ENCODE results near the gene GJD3. TPM values are rescaled to one million over a fixed set of nuclear protein-coding genes. Genes with fewer than 3 reads are reported as not detected.

Gene GJD3
- total RNA-seq, 1 donor = 0.27 TPM

DNA sequence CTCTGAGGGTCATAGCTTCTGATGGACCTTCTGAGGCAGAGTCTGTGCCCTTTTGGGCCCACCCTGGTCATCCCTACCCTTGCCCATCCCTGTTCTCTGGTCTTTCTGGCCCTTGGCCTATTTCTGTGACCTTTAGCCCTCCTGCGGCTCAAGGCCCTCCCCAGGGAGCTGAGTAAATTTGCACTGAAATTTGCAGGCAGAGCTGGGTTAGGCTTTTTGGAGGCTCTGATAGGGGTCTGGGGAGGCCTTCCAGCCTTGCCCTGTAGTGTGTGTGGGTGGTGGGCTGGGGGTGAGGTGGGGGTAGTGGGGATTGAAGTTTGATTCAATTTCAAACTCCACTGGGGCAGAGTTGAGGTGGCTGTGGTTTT, 37.7 kb downstream of the GJD3 start:
- no peak for DNase-seq (ENCODE audit: low read depth in 2 of 3, low spot score in 2 of 3)

DNA sequence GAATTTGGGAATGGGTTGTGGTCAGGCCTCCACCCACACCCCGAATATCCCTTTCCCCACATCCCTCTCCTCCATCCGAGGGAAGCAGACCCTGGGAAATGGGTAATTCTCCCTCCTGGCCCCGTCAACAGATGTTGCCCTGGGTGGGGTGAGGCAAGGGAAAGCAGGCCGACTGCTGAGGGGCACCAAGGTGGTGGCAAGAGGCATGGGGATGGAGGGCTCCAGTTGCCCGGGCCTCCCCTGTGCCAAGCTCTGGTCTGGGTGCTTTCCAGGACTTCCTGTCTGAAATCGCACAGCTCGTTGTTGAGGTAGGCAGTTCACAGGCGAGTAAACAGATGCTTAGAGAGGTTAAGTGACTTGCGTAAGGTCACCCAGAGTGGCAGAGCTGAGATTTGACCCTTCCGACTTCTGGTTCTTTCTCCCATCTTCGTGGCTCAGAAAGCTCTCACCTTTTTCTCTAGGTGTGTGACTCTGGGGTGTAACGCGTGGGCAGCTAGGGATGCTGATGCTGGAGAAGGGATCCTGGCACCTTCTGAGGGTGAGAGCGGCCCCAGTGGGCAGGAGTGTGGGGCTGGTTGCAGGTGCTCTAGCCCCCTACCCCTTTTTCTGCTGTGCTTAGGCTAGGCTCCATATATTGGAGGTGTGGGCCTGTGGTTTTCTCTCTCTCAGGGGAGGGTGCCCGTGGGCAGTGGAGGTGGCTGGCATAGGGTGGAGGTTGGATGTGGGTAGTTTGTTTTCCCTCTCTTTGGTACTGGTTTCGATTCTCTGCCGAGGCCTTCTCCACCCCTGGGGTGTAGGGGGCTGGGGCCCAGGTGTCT, 38.3 kb downstream of the GJD3 start:
- peak in 1 of 3 donors; percentile 46 for DNase-seq (ENCODE audit: low read depth in 2 of 3, low spot score in 2 of 3)

DNA sequence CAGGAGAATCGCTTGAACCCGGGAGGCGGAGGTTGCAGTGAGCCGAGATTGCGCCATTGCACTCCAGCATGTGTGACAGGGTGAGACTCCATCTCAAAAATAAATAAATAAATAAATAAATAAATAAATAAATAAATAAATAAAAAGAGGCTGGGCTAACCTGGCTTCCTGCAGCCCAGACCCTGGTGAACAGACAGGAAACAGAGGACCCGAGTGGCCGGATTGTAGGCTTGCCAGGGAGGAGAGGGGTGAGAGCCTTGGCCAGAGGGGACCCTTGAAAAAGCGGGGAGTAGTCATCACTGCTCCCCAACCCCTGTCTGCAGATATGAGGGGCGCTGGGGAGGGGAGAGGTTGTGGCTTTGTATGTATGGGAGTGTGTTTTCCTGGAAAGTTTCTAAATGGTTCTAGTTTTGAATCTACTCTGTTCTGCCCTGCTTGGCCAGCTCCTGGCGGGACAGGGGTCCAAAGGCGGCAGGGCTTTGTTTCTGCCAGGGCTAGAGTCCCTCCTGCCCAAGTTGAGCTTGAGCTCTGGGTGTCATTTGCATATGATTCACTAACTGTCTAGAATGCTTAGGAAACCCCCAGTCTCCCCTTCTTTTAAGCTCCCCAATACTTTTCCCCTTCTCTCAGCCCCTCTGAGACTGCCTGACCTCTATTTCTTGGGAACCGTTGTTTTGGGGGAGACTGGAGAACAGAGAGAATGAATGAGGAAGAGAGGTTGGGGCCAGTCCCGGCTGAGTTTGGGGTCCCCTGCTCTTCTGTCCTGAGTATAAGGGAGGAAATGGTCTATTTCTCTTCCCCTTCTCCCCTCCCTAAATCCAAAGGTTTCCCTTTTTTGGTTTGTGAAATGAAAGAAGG, 39.2 kb downstream of the GJD3 start:
- DNase-seq (ENCODE audit: low read depth in 2 of 3, low spot score in 2 of 3) = no peak

DNA sequence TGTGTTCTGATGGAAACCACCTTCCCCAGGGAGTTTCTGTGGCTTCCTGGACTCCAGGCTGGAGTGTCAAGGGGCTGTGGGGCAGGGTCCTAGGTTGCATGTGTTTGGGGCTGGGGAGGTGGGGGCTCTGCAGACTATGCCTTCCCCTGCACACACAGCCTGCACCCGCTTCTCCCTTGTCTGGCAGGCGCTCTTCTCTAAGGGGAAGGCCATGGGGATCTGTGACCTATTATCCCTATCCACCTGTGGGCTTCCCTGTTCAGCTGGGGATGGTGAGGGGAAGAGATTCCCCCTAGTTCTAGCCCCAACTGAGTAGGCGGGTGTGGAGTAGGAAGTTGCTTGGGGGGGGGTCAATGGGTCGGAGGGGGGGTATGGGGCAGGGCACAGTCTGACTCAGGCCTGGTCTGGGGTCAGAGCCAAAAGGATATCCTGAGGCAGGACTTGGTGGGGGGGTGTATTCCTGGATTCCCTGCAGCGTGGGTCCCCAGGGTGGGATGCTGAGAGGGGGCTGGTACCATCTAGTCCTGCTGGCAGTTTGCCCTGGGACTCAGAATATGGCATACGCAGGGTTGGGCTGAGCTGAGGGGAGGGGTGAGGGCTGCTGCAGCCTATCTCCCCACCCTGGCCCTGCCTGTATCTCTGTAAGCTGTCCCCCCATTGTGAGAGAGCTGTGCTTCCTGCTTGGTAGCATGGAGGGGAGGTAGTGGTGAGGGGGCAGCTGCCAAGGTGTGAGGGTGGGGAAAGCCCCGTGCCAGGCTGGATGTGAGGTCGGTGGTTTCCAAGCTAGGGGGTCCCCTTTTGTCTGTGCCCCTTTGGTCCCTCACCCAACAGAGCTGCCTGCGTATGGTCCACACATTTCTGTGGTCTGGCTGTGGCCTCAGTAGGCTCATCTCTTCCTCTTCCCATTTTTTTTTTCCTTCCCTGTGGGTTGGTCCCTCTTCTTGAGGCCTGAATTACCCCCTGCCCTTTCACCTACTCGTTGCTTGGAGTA, 40.9 kb downstream of the GJD3 start:
- DNase-seq (ENCODE audit: low read depth in 2 of 3, low spot score in 2 of 3) = peak in 2 of 3 donors; percentile 86 to 91

GRCh38 chr17:40322358-40323315, 41.9 kb downstream of the GJD3 start:
- peak; percentile 94 to 99 (median 98) for DNase-seq (ENCODE audit: low read depth in 2 of 3, low spot score in 2 of 3)

GRCh38 chr17:40321961-40322357, 42.6 kb downstream of the GJD3 start:
- DNase-seq (ENCODE audit: low read depth in 2 of 3, low spot score in 2 of 3) = no peak

- no peak for DNase-seq (ENCODE audit: low read depth in 2 of 3, low spot score in 2 of 3)
These were observed 43.0 kb downstream of the GJD3 start for GRCh38 chr17:40321524-40321929.

- no peak for DNase-seq (ENCODE audit: low read depth in 2 of 3, low spot score in 2 of 3)
These were observed 43.6 kb downstream of the GJD3 start for GRCh38 chr17:40320756-40321523.

GRCh38 chr17:40319651-40320540, 44.6 kb downstream of the GJD3 start:
- peak in 2 of 3 donors; percentile 80 to 81 for DNase-seq (ENCODE audit: low read depth in 2 of 3, low spot score in 2 of 3)

DNA sequence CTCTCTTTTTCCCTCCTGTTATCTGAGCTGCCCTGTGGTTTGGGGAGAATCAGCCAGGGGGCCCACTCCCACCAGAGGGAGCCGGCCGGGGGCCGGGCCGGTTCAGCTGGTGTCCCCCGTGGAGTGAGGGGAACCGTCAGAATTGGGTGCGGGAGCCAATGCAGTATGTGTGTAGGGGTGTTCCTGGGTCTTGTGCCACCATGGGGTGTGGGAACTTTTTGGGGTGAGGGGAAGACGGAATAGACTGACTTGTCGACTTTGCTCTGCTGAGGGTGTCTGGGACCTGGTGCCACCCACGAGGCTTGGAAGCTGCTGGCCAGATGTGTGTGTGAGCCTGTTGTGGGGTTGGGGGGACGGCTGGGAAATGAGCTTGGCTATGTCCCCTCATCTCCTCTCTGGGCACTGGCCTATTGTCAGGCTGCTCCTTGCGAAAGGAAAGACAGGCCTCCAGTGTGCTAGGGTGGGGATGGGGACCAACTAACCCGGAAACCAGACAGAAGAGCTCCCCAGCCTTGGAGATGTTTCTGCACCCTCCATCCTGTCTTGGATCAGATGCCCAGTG, 45.6 kb downstream of the GJD3 start:
- DNase-seq (ENCODE audit: low read depth in 2 of 3, low spot score in 2 of 3) = no peak

- peak; percentile 77 to 95 (median 93) for DNase-seq (ENCODE audit: low read depth in 2 of 3, low spot score in 2 of 3)
These were observed 46.4 kb downstream of the GJD3 start for GRCh38 chr17:40317880-40318829.

DNA sequence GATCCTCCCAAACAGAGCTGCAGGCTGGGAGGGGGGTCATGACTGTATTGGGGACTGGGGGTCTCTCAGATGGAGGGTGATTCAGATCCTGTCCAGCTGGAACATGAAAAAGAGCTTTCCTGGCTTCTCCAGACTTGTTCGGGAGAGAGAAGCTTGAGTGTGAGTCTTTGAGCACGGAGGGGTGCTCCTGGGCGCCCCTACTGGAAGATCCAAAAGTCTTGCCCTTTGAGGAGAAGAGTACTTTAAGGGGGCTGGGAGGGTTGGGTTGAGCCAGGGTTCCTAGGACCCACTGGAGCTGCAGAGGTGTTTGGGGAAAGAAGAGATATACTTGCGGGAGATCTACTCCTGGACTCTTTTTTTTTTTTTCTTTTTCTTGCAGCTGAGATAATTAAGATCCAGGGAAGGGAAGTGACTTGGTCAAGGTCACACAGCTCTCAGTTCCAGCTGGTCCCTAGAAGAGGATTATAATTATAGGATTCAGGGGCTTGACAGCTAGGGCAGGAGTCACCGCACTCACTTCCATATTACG, 47.1 kb downstream of the GJD3 start:
- no peak for DNase-seq (ENCODE audit: low read depth in 2 of 3, low spot score in 2 of 3)

DNA sequence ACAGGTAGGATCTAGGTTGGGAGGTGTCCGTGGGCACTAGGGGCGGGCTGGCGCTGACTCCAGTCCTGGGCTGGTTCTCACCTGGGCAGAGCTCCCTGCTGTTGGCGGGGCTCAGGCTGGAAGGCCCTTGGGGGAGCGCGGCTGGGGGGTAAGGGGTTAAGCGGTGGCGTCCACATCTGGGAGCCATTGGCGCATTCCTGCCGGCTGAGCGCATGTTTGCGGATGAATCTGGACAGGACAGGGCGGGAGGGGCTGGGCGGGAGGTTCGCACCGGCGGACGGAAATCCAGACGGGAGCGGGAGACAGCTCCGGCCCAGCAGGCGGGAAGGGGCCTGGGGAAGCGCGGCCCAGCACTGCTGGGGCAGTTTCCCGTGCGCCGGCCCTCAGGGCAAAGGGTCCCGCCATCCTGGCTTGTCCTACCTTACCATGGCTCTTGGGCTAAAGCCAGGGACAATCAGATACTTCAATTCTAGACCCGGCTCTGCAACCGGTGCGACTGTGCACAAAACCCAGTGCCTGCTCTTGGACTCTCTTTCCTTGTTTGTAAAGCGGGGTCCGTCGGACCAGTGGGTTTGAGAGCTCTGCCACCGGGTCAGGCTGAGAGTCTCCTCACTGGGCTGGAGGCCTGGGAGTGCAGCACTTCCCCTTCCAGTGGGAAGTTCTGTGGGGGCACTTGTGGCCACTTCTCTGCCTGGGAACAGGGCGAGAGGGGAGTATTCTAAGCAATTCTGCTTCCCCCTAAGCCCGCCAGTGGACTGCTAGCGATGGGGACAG, 47.8 kb downstream of the GJD3 start:
- DNase-seq (ENCODE audit: low read depth in 2 of 3, low spot score in 2 of 3) = no peak

GRCh38 chr17:40315678-40316570, 48.6 kb downstream of the GJD3 start:
- peak in 1 of 3 donors; percentile 41 for DNase-seq (ENCODE audit: low read depth in 2 of 3, low spot score in 2 of 3)
